Activated CD8-positive, alpha-beta memory T cell treated with anti-CD3 and anti-CD28 coated beads, Interleukin-2, amount 50 U/mL, for 1 hour (primary cell): ENCODE data around the gene SLC6A3.

Experiments
- DNase-seq: peaks from one replicate; pipeline ENCODE4 v3.0.0-alpha.2; 2020; ENCODE audit errors: extremely low read depth

Gene SLC6A3

DNA sequence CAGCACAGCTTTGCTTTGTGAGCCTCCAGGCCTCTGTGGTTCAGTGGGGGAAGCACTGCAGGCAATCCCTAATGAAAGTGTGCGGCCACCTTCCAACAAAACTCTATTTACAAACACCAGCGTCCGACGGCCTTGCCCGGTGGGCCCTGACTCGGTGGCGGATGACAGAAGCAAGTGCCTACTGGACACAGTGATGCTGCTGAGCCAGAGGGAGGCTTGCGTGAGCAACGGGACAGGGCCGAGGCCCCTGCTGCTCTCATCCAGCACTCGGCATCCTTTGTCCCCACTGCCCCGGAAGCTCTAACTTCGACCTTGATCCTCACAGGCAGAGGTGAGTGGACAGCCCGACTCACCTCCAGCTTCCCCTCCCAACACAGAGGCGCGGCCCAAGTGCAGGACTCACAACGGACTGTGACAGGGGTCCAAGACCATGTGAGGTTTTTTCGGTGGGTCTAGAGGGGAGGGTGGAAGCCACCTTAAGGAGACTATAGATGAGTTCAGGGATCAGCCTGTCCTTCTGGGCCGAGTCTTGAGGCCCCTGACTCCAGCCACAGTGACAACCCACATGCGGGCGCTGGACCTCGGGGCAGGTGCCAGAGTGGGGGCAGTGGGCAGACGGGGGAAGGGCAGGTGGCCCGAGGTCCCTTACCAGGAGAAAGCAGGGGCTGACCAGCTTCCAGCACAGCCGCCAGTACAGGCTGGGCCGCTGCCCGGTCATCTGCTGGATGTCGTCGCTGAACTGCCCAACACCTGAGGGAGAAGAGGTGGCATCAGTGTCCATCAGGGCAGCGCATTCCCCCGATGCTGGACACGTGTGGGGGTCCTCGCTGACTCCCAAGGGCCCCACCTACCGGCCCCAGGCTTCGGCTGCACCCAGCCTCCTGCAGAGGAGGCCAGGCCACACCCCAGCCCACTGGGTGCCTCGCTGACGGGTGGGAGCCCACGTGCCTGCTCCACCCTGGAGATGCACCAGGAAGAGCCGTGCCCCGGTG lies 39.4 kb downstream of the SLC6A3 start:
- no peak for DNase-seq

DNA sequence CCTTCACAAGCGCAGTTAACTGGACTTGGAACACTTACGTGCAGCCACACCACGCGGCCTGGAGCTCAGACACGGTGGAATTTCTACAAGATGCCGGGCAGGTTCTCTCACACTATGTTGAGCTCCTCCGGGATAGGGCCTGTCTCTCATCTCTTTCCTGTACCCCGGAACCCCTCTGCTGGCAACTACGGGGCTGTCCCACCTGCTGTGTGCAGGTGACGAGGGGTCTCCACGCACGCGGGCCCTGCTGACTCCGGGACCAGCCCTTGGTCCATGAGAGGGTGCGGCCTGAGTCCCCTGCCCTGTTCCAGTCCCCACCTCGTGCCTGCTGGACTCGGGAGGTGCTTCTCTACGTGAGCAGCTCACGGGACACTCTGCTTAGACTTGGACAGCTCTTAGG lies 40.1 kb downstream of the SLC6A3 start:
- no peak for DNase-seq

- no peak for DNase-seq
Observed at GRCh38 chr5:1404062-1404461, 41.2 kb downstream of the SLC6A3 start.

GRCh38 chr5:1402611-1403255 lies 42.5 kb downstream of the SLC6A3 start:
- DNase-seq, result no peak

- DNase-seq, result no peak
Observed at GRCh38 chr5:1401536-1402138, 43.6 kb downstream of the SLC6A3 start.

DNA sequence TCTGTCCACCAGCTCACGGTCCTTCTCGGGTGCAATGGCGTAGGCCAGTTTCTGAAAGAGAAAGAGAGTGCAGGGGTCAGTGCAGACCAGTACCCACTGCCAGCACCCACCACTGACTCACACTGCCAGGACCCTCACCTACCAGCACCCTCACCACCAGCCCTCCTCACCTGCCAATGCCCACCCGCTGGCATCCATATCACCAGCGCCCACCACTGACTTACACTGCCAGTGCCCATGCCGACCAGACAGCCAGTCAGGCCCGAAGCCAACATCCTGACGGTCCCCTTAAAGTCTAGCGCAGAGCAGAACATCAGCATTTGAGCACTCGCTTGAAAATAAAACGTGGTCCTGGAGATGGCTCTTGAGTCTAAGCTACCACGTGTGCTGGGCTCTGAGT lies 44.3 kb downstream of the SLC6A3 start:
- no peak for DNase-seq

DNA sequence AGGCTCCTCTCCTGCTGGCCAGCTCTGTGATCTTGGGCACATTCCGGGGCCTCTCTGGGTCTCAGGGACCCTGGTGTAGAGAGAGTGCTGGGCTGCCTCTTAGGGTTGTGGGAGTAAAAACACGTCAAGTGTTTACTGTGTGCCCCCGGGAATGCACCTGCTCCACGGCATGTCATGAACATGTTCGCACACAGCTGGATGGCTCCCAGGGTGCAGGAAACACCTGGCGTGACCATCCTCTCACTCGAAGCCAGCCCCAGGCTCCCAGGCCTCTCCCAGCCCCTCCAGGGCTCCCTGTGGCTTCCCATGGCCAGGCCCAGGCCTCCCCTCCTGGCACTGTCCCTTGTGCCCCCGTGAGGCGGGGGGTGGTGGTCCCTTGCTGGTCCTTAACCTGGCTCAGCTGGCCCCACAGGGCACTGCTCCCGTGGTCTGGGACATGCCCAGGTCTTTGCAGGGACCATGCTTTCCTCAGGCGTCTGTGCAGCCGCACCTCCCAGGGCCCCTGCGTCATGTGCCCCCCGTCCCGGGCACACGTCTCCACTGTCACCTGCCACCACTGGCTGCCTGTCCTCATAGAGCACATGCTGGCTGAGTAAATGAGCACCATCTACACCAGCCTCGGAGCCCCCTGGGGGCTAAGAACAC lies 44.9 kb downstream of the SLC6A3 start:
- no peak for DNase-seq

- no peak for DNase-seq
Observed at GRCh38 chr5:1399737-1400136, 45.5 kb downstream of the SLC6A3 start.

DNA sequence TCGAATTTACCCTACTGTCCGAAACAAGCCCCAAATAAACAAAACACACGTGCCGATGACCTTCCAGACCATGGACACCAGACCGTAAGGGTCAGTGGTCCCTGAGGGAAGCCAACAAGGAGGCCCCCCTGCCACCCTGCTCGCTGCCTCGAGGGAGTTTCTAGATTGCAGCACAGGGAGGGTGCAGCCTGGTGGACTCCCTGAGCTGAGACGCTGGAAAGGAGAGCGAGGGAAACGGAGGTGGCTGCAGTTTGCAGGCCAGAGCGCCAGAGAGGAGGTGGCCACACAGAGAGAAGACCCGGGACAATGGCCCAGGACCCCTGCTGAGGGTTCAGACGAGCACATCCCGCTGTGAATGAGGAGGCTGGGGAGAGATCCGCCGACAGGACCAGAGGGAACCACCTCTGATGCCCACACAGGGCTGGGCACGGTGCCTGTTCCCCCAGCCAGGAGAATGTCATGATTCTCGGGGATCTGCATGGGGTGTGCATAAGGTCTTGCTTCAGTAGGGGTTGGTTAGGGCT lies 48.9 kb downstream of the SLC6A3 start:
- no peak for DNase-seq

DNA sequence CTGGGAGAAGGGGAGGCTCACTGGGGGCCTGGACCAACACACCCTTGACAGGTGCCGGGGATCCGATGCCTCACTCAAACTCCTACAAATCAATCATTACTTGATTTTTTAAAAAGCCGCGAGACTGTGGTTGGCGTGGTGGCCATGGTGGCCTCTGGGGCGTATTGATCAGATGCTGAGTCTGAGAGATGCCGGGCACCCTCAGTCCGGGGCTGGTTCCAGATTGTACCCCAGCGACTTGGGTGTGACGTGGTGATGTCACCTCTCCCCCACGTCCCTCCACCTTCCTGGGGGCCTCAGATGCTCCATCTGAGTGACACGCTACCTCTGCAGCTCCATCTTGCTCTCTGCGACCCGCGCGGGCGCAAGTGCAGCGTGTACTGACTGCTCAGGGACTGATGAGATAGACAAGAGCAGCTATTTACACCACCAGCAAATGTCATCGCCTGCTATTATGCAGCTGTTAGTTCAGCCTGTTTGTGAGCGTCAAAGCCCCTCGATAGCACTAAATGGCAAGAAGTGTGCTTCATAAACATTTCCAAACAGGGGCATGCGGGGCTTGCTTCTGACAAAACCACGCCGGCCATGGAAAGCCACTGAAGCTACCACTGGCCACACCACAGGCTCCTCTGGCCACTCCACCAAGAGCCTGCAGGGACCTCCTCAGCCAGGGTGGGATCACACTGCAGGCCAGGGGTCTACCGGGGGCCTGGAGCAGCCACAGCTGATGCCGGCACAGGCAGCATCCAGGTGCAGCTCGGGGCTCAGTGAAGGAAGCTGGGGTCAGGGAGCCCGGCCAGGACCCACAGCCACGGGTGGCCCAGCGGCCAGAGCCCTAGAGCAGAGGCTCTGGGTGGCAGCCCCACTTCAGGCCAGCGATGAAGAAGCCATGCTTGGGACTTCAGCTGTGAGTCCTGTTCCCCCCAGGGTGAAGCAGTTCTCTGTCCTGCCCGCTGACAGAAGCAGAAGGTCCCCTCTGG lies 50.1 kb downstream of the SLC6A3 start:
- DNase-seq, result no peak

GRCh38 chr5:1393571-1394501 lies 51.4 kb downstream of the SLC6A3 start:
- no peak for DNase-seq

GRCh38 chr5:1392801-1393565 lies 52.3 kb downstream of the SLC6A3 start:
- no peak for DNase-seq

DNA sequence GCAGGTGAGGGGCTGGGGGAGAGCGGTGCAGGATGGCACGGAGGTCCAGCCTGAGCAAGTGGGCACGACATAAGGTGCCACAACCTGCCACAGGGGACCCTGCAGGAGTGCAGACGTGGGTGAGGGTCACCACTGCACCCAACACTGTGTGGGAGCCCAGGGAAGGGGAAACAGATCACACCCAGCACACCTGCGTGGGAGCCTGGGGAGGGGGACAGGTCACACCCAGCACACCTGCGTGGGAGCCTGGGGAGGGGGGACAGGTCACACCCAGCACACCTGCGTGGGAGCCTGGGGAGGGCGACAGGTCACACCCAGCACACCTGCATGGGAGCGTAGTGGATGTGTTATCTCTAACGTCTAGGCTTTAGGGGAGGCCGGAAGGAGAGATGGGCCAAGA lies 53.0 kb downstream of the SLC6A3 start:
- DNase-seq, result no peak

DNA sequence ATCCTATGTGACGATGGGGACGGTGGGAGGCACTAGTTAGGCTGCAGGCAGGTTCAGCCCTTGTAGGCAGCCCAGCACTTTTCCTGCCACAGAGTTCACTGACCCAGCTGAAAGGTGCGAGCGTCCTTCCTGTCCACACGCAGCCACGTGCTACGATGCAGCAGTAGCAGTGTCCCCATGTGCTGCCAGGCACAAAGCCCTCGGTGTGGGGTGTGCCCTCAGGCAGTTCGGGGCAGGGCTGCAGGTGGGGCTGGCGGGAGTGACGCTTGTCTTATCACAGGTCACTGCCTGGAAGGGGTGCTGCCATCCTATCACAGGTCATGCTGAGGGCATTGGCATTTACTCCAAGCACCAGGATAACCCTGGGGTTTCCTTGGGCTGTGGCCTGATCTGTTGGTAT lies 53.5 kb downstream of the SLC6A3 start:
- DNase-seq, result no peak

GRCh38 chr5:1390861-1391600 lies 54.2 kb downstream of the SLC6A3 start:
- no peak for DNase-seq

DNA sequence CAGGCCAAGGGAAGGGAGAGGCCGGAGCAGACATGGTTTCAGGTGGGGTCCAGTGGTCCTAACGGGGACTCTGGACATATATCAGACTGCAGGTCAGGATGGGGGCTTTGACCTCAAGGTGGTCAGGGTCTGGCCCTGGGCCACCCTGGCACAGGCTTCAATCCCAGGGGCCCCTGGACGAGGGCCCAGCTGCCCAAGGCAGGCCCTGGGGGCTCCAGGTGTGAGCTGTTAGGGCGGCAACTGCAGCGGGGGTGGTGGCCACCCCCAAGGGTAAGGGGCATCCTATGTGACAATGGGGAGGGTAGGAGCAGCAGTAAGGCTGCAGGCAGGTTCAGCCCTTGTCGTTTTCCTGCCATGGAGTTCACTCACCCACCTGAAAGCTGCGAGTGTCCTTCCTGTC lies 54.9 kb downstream of the SLC6A3 start:
- DNase-seq, result no peak

DNA sequence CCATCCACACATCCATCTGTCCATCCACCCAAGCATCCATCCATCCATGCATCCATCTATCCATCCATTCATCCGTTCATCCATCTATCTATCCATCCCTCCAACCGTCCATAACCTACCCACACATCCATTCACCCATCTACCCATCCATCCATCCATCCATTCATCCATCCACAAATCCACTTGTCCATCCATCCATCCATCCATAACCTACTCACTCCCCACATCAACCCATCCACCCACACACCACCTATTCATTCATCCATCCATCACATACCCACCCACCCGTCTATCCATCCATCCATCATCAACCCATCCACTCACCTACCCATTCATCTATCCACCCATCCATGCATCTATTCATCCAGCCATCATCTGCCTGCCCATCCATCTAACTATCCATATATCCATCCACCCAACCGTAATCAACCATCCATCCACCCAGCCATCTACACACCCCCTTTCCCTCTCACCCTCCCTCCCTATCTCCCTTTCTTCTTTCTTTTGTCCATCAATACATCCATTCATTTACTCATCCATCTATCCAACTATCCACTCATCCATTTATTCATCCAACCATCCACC lies 56.8 kb downstream of the SLC6A3 start:
- no peak for DNase-seq

DNA sequence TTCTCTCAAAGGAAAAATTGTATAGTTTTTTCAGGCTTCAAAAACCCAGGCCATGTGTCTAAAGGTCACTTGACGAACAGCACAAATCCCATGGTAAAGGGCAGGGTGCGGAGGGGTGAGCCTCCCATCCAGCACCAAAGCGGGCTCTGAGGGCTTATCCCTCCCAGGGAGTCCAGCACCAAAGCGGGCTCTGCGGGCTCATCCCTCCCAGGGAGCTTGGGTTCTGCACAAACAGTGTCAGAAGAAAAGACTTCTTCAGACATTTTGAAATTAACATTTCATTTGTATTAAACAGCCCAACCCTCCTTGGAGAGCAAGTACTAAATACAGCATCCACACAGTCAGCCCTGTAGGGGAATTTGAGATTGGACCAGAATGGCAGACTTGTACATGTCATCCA lies 57.4 kb downstream of the SLC6A3 start:
- no peak for DNase-seq
